HepG2 (cell line): ENCODE data around the gene NFS1. TPM values are rescaled to one million over a fixed set of nuclear protein-coding genes. Genes with fewer than 3 reads are reported as not detected.

Experiments used
- DNMT3B ChIP-seq: conservative IDR thresholded peaks from 2 replicates; pipeline ENCODE4 v1.6.1; 2016; ENCODE audit warnings: missing biosample characterization, control low read depth
- GLMP ChIP-seq: sonication (generic); formaldehyde crosslinking; IDR thresholded peaks from 2 replicates; pipeline ENCODE4 v1.9.0; 2021; ENCODE audit warnings: missing genetic modification reagents, mild to moderate bottlenecking, borderline replicate concordance
- HDAC6 ChIP-seq: fragments of 200-600 bp; sonication (generic); IDR thresholded peaks from 2 replicates; pipeline ENCODE4 v1.7.0; 2017; ENCODE audit warnings: mild to moderate bottlenecking, antibody characterized with exemption, low read length, low read depth
- HNF4G ChIP-seq, 2 experiments: sonication (generic) in 1 of 2; formaldehyde crosslinking in 1 of 2; IDR thresholded peaks; 2 replicates each; pipeline versions ENCODE4 v1.4.0 to v1.6.1; 2011 to 2020; ENCODE audit warnings: borderline replicate concordance in 2 of 2, low read depth in 2 of 2, mild to moderate bottlenecking in 2 of 2, low read length in 1 of 2, missing genetic modification reagents in 1 of 2, moderate library complexity in 1 of 2
- HNRNPH1 ChIP-seq: fragments of 200-400 bp; formaldehyde crosslinking; optimal IDR thresholded peaks from 2 replicates; pipeline ENCODE3; 2017; ENCODE audit warnings: mild to moderate bottlenecking, low read depth, low read length
- MTA1 ChIP-seq: sonication (generic); formaldehyde crosslinking; IDR thresholded peaks from 2 replicates; pipeline ENCODE4 v1.4.0; 2020; ENCODE audit warnings: missing genetic modification reagents, mild to moderate bottlenecking, borderline replicate concordance
- NR2F6 ChIP-seq, 2 experiments: IDR thresholded peaks; 2 replicates each; pipeline ENCODE4 v1.6.1; 2016; ENCODE audit warnings: antibody characterized with exemption in 1 of 2, mild to moderate bottlenecking in 1 of 2
- PCBP1 ChIP-seq: fragments of 200-400 bp; formaldehyde crosslinking; IDR thresholded peaks from 2 replicates; pipeline ENCODE4 v1.6.1; 2017; ENCODE audit warnings: mild to moderate bottlenecking, low read depth, low read length, borderline replicate concordance
- POLR2AphosphoS5 ChIP-seq: IDR thresholded peaks from 2 replicates; pipeline ENCODE4 v1.6.1; 2012; ENCODE audit warnings: low read depth, low read length
- PRDM4 ChIP-seq: sonication (generic); formaldehyde crosslinking; IDR thresholded peaks from 2 replicates; pipeline ENCODE4 v1.9.0; 2021; ENCODE audit warnings: missing genetic modification reagents, borderline replicate concordance
- RAD51 ChIP-seq: fragments of 450-650 bp; IDR thresholded peaks from 2 replicates; pipeline ENCODE4 v1.6.1; 2016; ENCODE audit warnings: borderline replicate concordance
- TBX3 ChIP-seq: fragments of 450-650 bp; IDR thresholded peaks from 2 replicates; pipeline ENCODE4 v1.6.1; 2017; ENCODE audit warnings: antibody characterized with exemption, mild to moderate bottlenecking, inconsistent platforms, borderline replicate concordance
- THAP11 ChIP-seq: IDR thresholded peaks from 2 replicates; pipeline ENCODE4 v1.6.1; 2016; ENCODE audit warnings: missing biosample characterization, missing genetic modification reagents
- TIGD3 ChIP-seq: sonication (generic); formaldehyde crosslinking; IDR thresholded peaks from 2 replicates; pipeline ENCODE4 v1.5.1; 2020; ENCODE audit warnings: mild to moderate bottlenecking, missing genetic modification reagents, borderline replicate concordance
- TP53 ChIP-seq: sonication (generic); formaldehyde crosslinking; conservative IDR thresholded peaks from 2 replicates; pipeline ENCODE4 v1.4.0; 2020; ENCODE audit warnings: missing genetic modification reagents
- TSC22D2 ChIP-seq: sonication (generic); formaldehyde crosslinking; IDR thresholded peaks from 2 replicates; pipeline ENCODE4 v1.5.1; 2020; ENCODE audit warnings: missing genetic modification reagents, mild to moderate bottlenecking, borderline replicate concordance
- ZC3H13 ChIP-seq: sonication (generic); formaldehyde crosslinking; IDR thresholded peaks from 2 replicates; pipeline ENCODE4 v1.8.1; 2023; ENCODE audit warnings: mild to moderate bottlenecking, missing genetic modification reagents, moderate library complexity
- ZKSCAN1 ChIP-seq: fragments of 150-350 bp; IDR thresholded peaks from 2 replicates; pipeline ENCODE4 v1.6.1; 2014; ENCODE audit warnings: low read length
- ZNF30 ChIP-seq: sonication (generic); formaldehyde crosslinking; IDR thresholded peaks from 2 replicates; pipeline ENCODE4 v1.5.0; 2020; ENCODE audit warnings: mild to moderate bottlenecking, missing genetic modification reagents
- ZNF382 ChIP-seq: sonication (generic); formaldehyde crosslinking; IDR thresholded peaks from 2 replicates; pipeline ENCODE4 v1.5.0; 2020; ENCODE audit warnings: missing genetic modification reagents, mild to moderate bottlenecking, borderline replicate concordance
- polyA plus RNA-seq, 8 experiments: library from polyadenylated mRNA; depleted of rRNA in 3 of 8; stranded (reverse) in 7 of 8; unstranded in 1 of 8; fragments of >200 nt; fragmentation: Illumina TruSeq in 4 of 8; extraction: Trizol in 4 of 8; gene quantifications; 2 replicates each; pipeline versions ENCODE4 v1.2.1 to v1.2.3, GENCODE V29; 2011 to 2016; ENCODE audit warnings: low read depth in 4 of 8, missing spikeins in 1 of 8, mixed read lengths in 1 of 8; ENCODE audit not compliant: insufficient read depth in 1 of 8
- total RNA-seq, 5 experiments: library from RNA; depleted of rRNA; stranded (reverse); fragments of >200 nt; fragmentation: Illumina TruSeq; extraction: Trizol; gene quantifications; 2 replicates each; pipeline ENCODE4 v1.2.3, GENCODE V29; 2016; ENCODE audit warnings: low read depth in 1 of 5
- TF ChIP-seq, protein P1 (sequence below): sonication (generic); formaldehyde crosslinking; IDR thresholded peaks from 2 replicates; pipeline ENCODE4 v1.8.0; 2022; ENCODE audit warnings: mild to moderate bottlenecking, missing genetic modification reagents, moderate library complexity
- TF ChIP-seq, protein P2 (sequence below): sonication (generic); formaldehyde crosslinking; IDR thresholded peaks from 2 replicates; pipeline ENCODE4 v1.5.1; 2020; ENCODE audit warnings: missing genetic modification reagents, mild to moderate bottlenecking, borderline replicate concordance

NFS1 gene
- total and polyA plus RNA-seq, 2 of the 13 experiments (the other 11 are each of a cell fraction or from before 2014, with no cell fraction given) = 65.9 to 88.1 TPM

DNA sequence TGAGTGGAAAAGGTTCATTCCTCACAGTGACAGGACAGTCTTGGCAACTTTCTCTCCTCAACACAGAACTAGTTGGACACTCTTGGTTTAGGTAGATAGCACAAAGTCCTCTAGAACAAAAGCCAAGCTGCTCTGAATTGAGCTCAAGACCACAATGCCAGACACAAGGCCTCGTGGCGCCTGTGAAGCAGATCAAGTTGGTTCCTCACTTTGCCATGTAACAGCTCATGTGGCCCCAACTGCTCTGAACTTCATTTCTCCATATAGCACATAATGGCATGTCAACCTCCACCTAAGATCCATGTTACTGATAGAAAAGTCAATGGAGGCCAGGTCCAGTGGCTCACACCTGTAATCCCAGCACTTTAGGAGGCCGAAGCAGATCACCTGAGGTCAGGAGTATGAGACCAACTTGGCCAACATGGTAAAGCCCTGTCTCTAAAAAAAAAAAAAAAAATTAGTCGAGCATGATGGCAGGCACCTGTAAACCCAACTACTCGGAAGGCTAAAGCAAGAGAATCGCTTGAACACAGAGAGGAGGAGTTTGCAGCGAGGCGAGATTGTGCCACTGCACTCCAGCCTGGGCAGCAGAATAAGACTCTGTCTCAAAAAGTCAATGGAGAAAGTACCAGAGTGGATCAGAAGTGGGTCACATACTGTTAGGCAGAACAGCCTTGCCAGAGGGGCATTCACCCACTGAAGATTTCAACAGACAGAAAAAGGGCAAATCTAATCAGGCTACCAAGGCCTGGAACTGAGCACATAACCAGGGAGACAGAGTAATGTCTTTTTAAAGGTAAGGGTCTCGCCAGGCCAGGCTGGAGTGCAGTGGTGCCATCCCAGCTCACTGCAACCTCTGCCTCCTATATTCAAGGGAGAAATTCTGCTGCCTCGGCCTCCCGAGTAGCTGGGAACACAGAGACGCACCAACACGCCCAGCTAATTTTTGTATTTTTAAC is 21.3 kb upstream of the NFS1 start (continued):
- TF ChIP-seq TSC22D2 (CRISPR knock-in tag) = no peak
- no peak for TF ChIP-seq HNRNPH1
- TF ChIP-seq POLR2AphosphoS5 = peak; percentile 36; the same call in 1 of the 2 replicates
- no peak for TF ChIP-seq ZKSCAN1
- no peak for TF ChIP-seq GLMP (CRISPR knock-in tag)
- TF ChIP-seq RAD51 = no peak
- TF ChIP-seq, protein P1, sequence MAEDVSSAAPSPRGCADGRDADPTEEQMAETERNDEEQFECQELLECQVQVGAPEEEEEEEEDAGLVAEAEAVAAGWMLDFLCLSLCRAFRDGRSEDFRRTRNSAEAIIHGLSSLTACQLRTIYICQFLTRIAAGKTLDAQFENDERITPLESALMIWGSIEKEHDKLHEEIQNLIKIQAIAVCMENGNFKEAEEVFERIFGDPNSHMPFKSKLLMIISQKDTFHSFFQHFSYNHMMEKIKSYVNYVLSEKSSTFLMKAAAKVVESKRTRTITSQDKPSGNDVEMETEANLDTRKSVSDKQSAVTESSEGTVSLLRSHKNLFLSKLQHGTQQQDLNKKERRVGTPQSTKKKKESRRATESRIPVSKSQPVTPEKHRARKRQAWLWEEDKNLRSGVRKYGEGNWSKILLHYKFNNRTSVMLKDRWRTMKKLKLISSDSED = no peak
- TF ChIP-seq, protein P2, sequence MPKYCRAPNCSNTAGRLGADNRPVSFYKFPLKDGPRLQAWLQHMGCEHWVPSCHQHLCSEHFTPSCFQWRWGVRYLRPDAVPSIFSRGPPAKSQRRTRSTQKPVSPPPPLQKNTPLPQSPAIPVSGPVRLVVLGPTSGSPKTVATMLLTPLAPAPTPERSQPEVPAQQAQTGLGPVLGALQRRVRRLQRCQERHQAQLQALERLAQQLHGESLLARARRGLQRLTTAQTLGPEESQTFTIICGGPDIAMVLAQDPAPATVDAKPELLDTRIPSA (CRISPR knock-in tag) = no peak
- TF ChIP-seq MTA1 (CRISPR knock-in tag) = 0 out of 2 replicates have a peak, but pooled peaks have one; percentile 13
- no peak for TF ChIP-seq NR2F6 (IDR thresholded peaks at IDR 0.05)
- TF ChIP-seq NR2F6 (CRISPR knock-in tag; IDR thresholded peaks at IDR 0.05) = no peak
- no peak for TF ChIP-seq THAP11 (CRISPR knock-in tag)
- TF ChIP-seq TP53 (CRISPR knock-in tag) = no peak
- no peak for TF ChIP-seq DNMT3B (CRISPR knock-in tag)
- no peak for TF ChIP-seq PRDM4 (CRISPR knock-in tag)
- TF ChIP-seq ZNF382 (CRISPR knock-in tag) = no peak
- TF ChIP-seq ZNF30 = no peak
- TF ChIP-seq ZC3H13 = no peak
- TF ChIP-seq HDAC6 = no peak
- TF ChIP-seq HNF4G (IDR thresholded peaks at IDR 0.05; ENCODE audit: borderline replicate concordance, low read depth, low read length) = no peak
- TF ChIP-seq HNF4G (CRISPR knock-in tag; IDR thresholded peaks at IDR 0.05; ENCODE audit: borderline replicate concordance, low read depth) = no peak
- no peak for TF ChIP-seq TBX3
- no peak for TF ChIP-seq PCBP1
- TF ChIP-seq TIGD3 (CRISPR knock-in tag) = no peak
